ENCODE measurements around the gene NTN1. TPM values are rescaled to one million over a fixed set of nuclear protein-coding genes. Genes with fewer than 3 reads are reported as not detected.
"Not testable (repeated sequence)": the region's sequence is repeated elsewhere in the genome, so short reads cannot be mapped to it uniquely, and the experiment has no call there.

The NTN1 gene
- total RNA-seq, 1 donor from 2014 or later, result 4.1 TPM

- Histone ChIP-seq H3K27me3 (no peaks in the 10 kb centered on the region), H3K27ac (no peak overlapping the region), H3K4me1 (peaks cover 18% of the 10 kb centered on the region), H3K36me3 (no peaks in the 10 kb centered on the region), H3K4me3 (no peak overlapping the region), H3K9me3 (no peaks in the 10 kb centered on the region)
- intact Hi-C loops (cut with DNase I), result no loop called here
- no peak for TF ChIP-seq CTCF (IDR thresholded peaks at IDR 0.05)
- DNase-seq (no peak), ATAC-seq (no peak)
Observed at GRCh38 chr17:9255833-9256232, 234.5 kb downstream of the NTN1 start.

GRCh38 chr17:9256361-9256750, 235.0 kb downstream of the NTN1 start:
- no peak for ATAC-seq

GRCh38 chr17:9256751-9257629, 235.7 kb downstream of the NTN1 start:
- Histone ChIP-seq H3K9me3 (no peaks in the 10 kb centered on the region), H3K36me3 (no peaks in the 10 kb centered on the region), H3K4me1 (peaks cover 14% of the 10 kb centered on the region), H3K27me3 (no peaks in the 10 kb centered on the region), H3K27ac (no peak overlapping the region), H3K4me3 (no peak overlapping the region)
- DNase-seq, result no peak
- TF ChIP-seq CTCF (IDR thresholded peaks at IDR 0.05), result no peak
- intact Hi-C loops (cut with DNase I), result no loop called here
- peak; percentile 49 for ATAC-seq

More at GRCh38 chr17:9256361-9256750, 235.0 kb downstream of the NTN1 start:
- Histone ChIP-seq H3K27me3 (no peaks in the 10 kb centered on the region), H3K4me3 (no peak overlapping the region), H3K27ac (no peak overlapping the region), H3K9me3 (no peaks in the 10 kb centered on the region), H3K36me3 (no peaks in the 10 kb centered on the region), H3K4me1 (peaks cover 17% of the 10 kb centered on the region)
- intact Hi-C loops (cut with DNase I), result no loop called here
- peak; percentile 8 for TF ChIP-seq CTCF (IDR thresholded peaks at IDR 0.05)
- no peak for DNase-seq

- H3K4me1 ChIP-seq, result peaks cover 14% of the 10 kb centered on the region
- H3K9me3 ChIP-seq; H3K4me3 ChIP-seq; H3K36me3 ChIP-seq; ATAC-seq; intact Hi-C loops (cut with DNase I); H3K27ac ChIP-seq; H3K27me3 ChIP-seq; DNase-seq: not testable (repeated sequence)
Observed at GRCh38 chr17:9257630-9257965, 236.3 kb downstream of the NTN1 start.

- ATAC-seq, result no peak
- Histone ChIP-seq H3K27me3 (no peaks in the 10 kb centered on the region), H3K4me1 (peaks cover 14% of the 10 kb centered on the region), H3K4me3 (no peak overlapping the region), H3K36me3 (no peaks in the 10 kb centered on the region), H3K9me3 (no peaks in the 10 kb centered on the region), H3K27ac (no peak overlapping the region)
- intact Hi-C loops (cut with DNase I), result no loop called here
- no peak for TF ChIP-seq CTCF (IDR thresholded peaks at IDR 0.05)
- DNase-seq, result no peak
Observed at GRCh38 chr17:9258115-9259015, 237.1 kb downstream of the NTN1 start.

- Histone ChIP-seq H3K36me3 (no peaks in the 10 kb centered on the region), H3K27me3 (no peaks in the 10 kb centered on the region), H3K9me3 (no peaks in the 10 kb centered on the region), H3K4me3 (no peak overlapping the region), H3K4me1 (peaks cover 14% of the 10 kb centered on the region), H3K27ac (no peak overlapping the region)
- TF ChIP-seq CTCF (IDR thresholded peaks at IDR 0.05), result no peak
- intact Hi-C loops (cut with DNase I), result no loop called here
- ATAC-seq (no peak), DNase-seq (no peak)
Observed at GRCh38 chr17:9259419-9259818, 238.1 kb downstream of the NTN1 start.

All from upper lobe of right lung (tissue), 1 donor.